NCI-H1694 treated with DMSO at 0.1 percent for 48 hours (cell line): ENCODE data around the gene TSGA10.
"Not testable (repeated sequence)": the region's sequence is repeated elsewhere in the genome, so short reads cannot be mapped to it uniquely, and the experiment has no call there.

Experiments used
- DNase-seq: peaks from one replicate; lab custom pipeline; 2025; lab: John Stamatoyannopoulos, UW

The TSGA10 gene

DNA sequence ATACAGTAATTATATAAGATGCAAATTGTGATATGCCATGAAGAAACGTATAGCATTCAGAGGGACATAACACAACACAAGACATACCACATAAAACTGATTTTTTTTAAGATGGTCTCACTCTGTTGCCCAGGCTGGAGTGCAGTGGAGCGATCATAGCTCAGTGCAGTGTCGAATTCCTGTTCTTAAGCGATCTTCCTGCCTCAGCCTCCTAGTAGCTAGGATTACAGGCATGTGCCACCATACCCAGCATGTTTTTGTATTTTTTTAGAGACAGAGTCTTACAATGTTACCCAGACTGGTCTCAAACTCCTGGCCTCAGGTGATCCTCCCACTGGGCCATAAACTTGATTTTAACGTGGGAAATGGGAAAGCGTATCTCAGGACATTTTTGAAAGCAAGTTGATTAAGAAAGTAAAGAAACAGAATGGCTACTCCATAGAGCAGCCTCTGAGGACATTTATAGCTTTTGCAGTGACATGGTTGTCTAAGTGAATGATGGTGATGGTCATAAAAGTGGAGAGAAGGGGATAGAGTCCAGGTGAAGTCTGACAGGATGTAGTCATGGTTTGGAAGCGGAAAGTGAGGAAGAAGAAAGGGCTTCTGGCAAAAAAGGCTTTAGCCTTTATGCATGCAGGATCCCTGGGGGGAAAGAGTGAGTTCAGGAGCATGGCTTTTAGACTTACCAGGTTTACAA is 2.4 kb downstream of the TSGA10 start:
- no peak for DNase-seq

DNA sequence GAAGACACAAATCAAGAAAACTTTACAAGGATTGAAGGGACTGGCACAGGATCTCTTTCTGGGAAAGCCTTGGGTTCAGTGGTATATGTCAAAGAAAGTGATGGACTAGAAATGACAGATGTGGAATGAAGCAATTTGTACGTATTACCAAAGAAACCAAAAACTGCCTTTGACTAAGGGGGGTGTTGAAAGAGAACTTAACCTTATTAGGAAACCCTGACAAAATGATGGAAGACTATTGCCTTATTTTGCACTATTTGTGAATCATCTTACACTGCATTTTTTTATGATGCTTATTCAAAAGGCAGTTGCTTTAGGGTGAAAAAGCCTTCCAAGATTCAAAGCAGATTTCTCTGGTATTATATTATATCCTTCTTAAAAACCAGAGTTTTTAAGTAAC is 4.0 kb downstream of the TSGA10 start:
- DNase-seq, result no peak

DNA sequence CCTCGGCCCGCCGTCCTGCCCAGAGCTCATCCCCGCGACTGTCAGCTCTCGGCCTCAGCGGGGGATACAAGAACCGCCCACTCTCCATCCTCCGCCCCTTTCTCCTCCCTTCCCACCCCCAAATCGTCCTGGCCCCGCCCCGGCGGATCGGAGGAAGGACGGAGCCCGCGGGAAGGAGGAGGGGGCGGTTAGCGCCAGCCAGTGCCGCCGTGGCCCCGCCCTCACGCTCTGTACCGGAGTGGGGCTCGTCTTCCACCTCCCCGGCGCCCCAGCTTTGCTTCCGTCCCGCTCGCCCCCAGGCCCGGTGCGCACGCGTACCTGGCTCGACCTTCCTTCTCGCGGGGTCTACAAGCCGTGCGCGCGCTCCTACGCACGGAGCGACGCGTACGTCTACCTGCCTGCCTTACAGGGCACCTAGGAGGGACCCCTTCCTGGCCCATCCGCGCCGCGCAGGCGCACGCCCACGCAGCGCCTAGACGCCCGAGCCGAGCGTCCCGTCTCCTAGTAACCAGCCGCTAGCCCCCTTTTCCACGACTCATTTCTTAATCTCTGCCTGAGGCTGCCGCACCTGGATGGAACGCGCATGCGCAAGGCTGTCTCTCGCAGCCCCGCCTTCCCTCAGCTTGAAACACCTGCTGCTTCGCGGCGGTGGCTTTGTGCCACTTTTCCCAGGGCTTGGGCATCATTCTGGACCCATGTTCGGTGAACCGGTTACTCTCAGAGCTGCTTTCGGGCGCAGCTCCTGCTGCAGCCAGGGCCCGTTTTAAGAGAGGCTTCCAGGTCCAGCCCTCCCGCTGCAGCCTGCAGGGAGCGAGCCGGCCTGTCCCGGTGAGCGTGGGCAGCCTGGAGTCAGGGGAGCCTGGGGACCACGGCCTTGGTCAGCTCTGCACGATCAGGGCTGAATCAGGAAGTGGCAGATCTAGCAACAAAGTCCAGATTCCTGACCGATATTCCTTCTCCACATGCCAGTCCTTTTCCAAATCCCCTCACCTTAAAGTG is 13.3 kb downstream of the TSGA10 start, which contains the start of gene C2orf15:
TSS of gene C2orf15 (plus strand) at position 598 of the 999 bp plus-strand sequence. CDS start 8,852 bp downstream, outside the sequence.
- peak; percentile 89 for DNase-seq

DNA sequence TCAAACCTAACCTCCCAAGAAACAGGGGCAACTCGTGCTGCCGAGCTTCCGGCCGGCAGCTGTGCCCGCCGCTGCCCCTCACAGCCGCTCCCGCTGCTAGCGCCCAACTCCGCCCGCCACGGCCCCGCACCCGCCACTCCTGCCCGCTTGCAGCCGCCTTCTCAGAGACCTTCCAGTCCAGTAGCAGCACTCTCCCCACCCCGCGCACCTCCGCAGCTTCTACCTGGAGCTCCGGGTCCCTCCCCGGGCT is 14.0 kb downstream of the TSGA10 start:
- no peak for DNase-seq

DNA sequence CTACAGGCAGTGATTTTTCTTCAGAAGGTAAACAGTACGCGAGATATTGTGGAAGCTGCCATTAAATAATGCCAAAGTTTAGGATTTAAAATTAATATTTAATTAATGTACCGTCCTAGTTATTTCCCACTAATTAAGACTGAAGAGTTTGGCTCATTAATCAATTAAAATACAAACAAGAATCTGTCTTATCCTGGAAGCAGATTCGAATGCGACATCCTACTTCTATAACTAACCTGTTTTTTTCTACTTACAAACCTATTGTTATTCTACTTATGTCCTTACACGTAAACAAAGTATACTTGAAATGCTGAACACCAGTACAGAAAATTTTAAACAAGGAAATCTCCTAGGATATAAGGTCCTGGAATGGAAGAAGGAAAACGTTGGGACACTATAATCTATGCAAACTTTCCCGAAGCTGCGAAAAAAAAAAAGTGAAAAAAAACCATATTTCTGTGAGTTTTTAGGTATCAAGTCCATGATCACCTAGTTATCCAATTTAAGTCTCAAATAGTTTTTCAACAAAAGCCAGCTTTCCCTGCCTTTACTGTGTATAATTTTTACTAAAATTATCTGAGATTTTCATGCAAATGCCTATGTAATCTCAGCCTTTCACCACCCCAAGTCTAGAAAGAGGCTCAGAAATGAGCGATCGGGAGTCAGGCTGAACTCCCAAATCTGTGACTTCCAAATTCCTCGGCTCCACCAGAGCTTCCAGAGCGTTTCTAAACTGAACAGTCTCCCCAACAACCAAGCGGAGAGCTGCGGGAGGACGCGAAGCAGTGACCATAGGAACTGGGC is 14.5 kb downstream of the TSGA10 start:
- DNase-seq, result no peak

DNA sequence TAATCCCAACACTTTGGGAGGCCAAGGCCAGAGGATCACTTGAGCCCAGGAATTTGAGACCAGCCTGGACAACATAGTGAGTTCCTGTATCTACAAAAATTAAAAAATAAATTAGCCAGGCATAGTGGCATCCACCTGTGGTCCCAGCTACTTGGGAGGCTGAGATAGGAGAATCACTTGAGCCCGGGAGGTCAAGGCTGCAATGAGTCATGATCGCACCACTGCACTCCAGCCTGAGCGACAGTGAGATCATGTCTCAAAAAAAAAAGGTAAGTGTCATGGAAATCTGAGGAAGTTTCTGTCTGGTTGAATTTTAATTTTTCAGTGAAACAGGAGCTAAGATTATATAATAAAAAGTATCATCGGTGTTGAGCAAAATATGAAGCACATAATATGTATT is 15.7 kb downstream of the TSGA10 start:
- no peak for DNase-seq

DNA sequence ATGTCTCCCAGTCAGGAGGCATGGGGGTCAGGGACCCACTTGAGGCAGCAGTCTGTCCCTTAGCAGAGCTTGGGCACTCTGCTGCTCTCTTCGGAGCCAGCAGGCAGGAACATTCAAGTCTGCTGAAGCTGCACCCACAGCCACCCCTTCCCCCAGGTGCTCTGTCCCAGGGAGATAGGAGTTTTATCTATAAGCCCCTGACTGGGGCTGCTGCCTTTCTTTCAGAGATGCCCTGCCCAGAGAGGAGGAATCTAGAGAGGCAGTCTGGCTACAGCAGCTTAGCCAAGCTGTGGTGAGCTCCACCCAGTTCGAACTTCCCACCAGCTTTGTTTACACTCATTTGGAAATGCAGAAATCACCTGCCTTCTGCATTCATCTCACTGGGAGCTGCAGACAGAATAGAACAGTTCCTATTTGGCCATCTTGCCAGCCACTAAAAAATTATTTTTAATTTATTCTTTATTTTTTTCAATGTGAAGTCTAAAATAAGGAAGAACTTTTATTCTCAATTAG is 19.6 kb downstream of the TSGA10 start:
- DNase-seq, result not testable (repeated sequence)

DNA sequence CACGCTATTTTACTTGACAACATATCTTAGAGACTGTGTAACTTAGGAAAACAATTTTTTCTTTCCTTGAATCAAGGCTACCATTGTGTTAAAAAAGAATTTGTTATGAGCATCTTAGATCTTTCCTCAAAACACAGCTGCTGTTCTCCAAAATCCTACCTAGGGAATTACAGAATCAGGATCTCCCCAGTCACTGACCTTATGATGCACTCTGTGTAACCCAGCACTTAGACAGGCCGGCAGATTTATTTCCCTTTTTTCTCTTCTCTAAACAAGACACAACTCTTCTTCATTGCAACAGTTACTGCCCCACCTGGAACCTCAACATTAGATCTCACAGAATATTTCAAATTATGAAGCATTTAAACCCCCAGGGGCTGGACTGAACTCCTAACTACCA is 26.8 kb downstream of the TSGA10 start:
- DNase-seq, result no peak

DNA sequence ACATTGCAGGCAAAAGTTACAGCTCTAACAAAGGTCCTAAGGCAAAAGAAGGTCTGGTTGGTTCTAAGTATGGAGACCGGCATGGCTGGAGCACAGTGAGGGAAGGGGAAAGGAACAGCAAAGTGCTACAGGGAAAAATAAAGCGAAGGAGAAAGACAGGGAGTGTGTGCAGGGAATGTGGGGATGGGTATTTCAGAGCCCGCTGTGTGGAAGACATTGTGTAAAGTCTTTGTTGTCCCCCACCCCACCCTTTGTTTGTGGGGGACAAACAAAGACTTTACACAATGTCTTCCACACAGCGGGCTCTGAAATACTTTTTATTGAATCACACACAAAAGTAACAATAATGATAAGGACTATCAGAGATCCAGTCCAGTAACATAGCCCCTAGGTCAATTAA is 42.1 kb downstream of the TSGA10 start:
- no peak for DNase-seq

DNA sequence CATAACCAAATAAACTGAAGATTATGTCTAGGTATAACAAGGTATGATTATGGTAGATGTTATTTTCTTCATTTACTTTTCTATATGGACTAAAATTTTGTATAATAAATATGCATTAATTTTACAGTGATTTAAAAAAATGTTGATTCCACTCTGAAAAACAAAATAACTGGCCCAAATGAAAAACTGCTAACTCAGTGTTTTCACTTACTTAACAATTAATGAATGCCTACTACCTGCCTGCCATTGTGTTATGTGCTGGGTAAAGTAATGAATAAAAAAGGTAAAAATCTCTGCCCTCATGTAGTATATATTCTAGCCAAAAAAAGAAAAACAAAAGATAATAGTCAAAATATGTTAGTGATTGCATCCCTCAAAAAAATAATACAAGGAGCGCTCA is 42.8 kb downstream of the TSGA10 start:
- no peak for DNase-seq

DNA sequence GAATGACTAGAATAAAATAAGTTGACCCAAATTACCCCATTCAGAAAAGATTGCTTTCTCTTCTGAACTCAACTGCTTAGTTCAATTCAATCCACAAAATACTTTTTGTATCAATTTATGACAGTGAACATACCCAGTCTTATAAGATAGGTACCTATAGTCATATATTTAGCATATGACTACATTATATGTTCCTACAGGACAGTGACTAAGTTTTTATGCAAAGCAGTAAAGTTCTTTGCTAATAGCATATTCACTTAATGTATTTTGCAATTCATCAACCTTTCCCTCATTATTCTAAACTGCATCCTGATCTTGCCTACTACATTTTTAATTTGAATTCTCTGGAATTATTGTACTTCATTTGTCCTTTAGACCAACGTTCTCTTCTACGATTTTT is 43.5 kb downstream of the TSGA10 start:
- DNase-seq, result no peak

DNA sequence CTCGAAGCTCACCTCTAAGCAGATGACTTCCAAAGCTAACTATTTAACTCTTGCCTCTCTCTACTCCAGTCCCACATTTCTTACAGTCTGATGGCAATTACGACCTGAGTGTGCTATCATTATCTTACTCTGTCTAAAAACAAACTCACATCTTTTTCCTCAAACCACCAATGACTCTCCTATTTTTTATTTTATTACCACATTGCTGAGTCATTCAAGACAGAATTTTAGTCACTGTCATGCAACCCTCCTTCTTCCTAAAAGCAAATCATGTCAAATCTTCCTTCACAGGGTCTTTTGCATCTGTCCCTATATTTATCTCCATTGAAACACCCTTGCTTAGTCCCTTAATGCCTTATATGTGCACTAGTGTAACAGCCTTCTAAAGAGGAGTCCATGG is 47.8 kb downstream of the TSGA10 start:
- DNase-seq, result no peak

DNA sequence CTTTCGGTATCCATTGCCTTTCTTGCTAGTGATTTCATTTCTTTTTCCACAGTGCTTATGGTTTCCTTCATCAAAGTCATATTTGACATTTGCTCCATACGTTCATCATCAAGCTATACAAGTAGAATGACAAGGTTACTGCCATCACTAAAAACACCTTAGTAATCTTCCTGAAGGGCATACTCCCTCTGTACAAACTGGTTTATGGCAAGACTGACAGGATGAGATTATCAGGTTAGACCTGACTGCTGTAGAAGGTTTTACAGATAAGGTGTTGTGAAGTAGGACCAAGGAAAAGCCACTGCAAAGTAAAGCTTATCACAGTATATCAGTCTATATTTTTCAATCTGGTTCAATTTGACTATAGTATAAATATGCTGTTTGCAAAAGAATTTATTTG is 50.7 kb downstream of the TSGA10 start:
- DNase-seq, result no peak

DNA sequence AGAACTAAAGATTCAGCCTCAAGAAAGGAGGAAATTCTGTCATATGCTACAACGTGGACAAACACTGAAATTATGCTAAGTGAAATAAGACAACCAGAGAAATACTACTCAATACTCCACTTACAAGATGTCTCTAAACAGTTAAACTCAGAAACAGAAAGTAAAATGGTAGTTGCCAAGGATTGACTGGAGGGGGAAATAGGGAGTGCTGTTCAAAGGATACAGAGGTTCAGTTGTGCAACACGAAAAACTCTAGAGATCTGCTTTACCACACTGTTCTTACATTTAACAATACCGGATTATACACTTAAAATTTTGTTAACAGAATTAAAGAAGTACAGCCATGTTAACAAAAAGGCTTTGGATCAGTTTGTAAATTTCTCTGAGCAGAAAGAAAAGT is 53.0 kb downstream of the TSGA10 start:
- DNase-seq, result no peak

DNA sequence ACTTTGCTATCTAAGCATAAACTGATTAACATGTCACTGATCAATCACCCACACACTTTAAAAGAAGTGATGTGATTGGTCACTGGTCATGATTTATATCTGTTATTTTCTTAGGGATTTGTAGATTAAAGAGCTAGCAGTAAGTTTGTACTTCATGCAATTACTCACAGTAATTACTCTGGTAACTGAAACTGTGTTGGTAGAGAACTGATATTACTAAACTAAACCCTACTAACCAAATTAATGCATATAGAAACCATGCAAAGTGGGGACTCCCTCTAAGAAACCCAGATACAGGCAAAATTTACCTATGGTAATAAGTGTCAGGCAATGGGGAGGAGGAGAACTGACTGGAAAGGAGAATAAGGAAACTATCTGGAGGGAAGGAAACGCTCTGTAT is 58.0 kb downstream of the TSGA10 start:
- DNase-seq, result no peak

DNA sequence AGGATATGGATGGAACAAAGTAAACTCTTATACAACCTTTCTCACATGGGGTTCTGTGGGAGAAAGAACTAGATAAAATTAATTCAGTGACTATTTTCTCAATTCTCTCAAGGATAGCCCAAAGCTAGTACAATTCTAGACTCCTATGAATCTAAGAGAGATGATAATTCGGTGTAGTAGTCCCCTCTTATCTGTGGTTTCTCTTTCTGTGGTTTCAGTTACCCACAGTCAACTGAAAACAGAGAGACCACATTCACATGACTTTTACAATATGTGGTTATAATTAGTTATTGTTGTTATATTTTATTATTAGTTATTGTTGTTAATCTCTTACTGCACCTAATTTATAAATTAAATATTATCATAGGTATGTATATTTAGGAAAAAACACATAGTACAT is 66.7 kb downstream of the TSGA10 start:
- no peak for DNase-seq

DNA sequence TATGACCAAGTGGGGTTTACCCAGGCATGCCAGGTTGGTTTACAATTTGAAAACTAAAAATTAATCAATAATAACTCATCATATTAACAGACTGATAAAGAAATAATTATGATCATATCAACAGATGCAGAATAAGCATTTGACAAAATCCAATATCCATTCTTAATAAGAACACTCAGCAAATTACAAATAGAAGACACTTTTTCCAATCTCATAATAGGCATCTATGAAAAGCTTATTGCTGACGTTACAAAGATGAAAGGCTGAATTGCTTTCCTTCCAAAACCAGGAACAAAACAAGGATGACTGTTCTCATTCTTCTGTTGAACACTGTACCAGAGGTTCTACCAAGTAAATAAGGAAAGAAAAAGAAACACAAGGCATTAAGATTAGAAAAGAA is 68.4 kb downstream of the TSGA10 start:
- no peak for DNase-seq

DNA sequence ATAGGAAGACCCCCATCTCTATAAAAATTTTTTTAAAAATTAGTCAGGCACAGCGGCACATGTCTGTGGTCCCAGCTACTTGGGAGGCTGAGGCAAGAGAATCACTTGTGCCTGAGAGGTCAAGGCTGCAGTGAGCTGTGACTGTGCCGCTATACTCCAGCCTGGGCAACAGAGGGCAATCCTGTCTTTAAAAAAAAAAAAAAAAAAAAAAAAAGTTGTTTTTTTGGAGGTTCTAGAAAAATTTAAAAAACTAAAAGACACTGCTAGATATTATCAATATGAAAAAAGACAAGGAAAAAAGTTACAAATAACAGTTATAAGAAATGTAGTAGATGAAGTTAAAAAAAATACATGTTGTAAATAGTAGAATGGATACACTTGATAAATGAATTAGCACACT is 69.3 kb downstream of the TSGA10 start:
- DNase-seq, result no peak

DNA sequence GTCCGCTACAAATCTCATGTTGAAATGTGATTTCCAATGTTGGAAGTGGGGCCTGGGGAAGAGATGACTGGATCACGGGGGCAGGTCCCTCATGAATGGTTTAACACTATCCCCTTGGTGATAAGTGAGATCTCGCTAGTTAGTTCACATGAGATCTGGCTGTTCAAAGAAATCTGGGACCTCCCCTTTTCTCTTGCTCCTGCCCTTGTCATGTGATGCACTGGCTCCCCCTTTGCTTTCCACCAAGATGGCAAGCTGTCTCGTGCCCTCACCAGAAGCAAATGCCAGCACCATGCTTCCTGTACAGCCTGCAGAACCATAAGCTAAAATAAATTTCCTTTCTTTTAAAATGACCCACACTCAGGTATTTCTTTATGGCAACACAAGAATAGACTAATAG is 70.5 kb downstream of the TSGA10 start:
- no peak for DNase-seq

DNA sequence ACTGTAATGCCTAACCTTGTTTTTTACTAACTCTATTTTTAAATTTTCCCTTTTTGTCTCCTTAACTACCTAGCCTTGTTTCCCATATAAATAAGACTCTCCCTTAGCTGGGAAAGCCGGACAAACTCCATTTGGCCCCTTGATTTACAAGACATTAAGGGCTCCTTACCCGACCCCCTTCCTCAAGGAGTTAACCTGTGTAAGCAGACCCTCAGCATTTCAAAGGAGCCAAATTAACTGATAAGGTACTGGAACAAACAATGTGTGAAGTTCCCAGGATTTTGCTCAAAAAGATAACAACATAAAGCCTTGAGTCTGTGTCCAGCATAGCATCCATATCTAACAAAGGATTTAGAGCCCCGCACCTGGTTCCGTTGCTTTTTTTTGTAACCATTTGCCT is 72.9 kb downstream of the TSGA10 start:
- DNase-seq, result no peak

DNA sequence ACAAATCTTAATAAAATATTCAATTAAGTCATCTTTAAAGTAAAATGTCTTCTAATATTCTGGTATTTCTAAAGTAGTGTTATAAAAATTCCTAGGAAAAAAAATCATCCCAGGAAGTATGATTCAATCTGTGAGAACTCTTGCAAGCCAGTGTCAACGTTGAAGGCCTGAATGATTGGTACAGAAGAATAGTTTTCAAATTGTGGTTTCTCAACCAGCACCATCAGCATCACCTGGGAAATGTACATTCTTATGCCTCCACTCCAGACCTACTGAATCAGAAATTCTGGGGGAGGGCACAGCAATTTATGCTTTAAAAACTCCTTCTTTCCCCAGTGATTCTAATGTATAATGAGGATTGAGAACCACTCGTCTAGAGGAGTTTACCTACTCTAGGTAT is 75.5 kb downstream of the TSGA10 start:
- no peak for DNase-seq

DNA sequence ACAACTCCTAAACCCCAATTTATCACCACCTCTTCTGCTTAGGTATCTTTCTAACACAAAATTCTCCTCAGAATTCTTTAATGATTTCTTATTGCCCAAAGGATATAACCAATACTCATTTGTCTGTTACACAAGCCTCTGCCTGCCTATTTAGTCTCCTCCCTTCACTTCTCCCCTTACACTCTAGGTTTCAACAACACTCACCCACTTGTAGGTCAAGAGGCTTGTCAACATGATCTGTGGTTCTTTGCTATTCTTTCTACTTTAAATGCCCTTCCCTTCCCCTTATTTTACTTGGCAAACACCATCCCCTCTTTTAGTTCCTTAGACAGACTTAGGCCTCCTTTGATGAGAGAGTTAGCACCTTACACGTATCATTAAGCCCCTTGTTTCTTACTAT is 82.2 kb downstream of the TSGA10 start:
- no peak for DNase-seq
